ENCODE data around the gene IFIT1B.
A peak's percentile ranks its signal among the peaks of the same experiment; 100 is the strongest.
"Not testable (repeated sequence)": the region's sequence is repeated elsewhere in the genome, so short reads cannot be mapped to it uniquely, and the experiment has no call there.

The IFIT1B gene

GRCh38 chr10:89388806-89389205 is 10.9 kb downstream of the IFIT1B start:
- no peak for DNase-seq

- peak; percentile 41 for DNase-seq
Measured at GRCh38 chr10:89389254-89389653, 11.4 kb downstream of the IFIT1B start.

GRCh38 chr10:89390476-89391225 is 12.8 kb downstream of the IFIT1B start:
- DNase-seq, result no peak

GRCh38 chr10:89391226-89391576 is 13.3 kb downstream of the IFIT1B start:
- not testable (repeated sequence) for DNase-seq

- DNase-seq, result peak; percentile 88
Measured at GRCh38 chr10:89391907-89392756, 14.3 kb downstream of the IFIT1B start, which contains the start of gene IFIT1. TSS of gene IFIT1 (plus strand) at chr10:89392623. CDS start at chr10:89392713, 90 bp downstream.

- no peak for DNase-seq
Measured at GRCh38 chr10:89392974-89393373, 15.1 kb downstream of the IFIT1B start.

- DNase-seq, result no peak
Measured at GRCh38 chr10:89393898-89394297, 16.0 kb downstream of the IFIT1B start.

- DNase-seq, result no peak
Measured at GRCh38 chr10:89395141-89395540, 17.3 kb downstream of the IFIT1B start.

- no peak for DNase-seq
Measured at GRCh38 chr10:89398003-89398749, 20.3 kb downstream of the IFIT1B start.

GRCh38 chr10:89399956-89400355 is 22.1 kb downstream of the IFIT1B start:
- DNase-seq, result no peak

GRCh38 chr10:89403043-89403442 is 25.2 kb downstream of the IFIT1B start:
- DNase-seq, result no peak

- no peak for DNase-seq
Measured at GRCh38 chr10:89404104-89405047, 26.5 kb downstream of the IFIT1B start.

GRCh38 chr10:89406178-89406577 is 28.3 kb downstream of the IFIT1B start:
- not testable (repeated sequence) for DNase-seq

- DNase-seq, result not testable (repeated sequence)
Measured at GRCh38 chr10:89407792-89408191, 29.9 kb downstream of the IFIT1B start.

GRCh38 chr10:89409282-89409681 is 31.4 kb downstream of the IFIT1B start:
- DNase-seq, result not testable (repeated sequence)

GRCh38 chr10:89410551-89410950 is 32.7 kb downstream of the IFIT1B start:
- not testable (repeated sequence) for DNase-seq

- DNase-seq, result not testable (repeated sequence)
Measured at GRCh38 chr10:89411135-89411534, 33.3 kb downstream of the IFIT1B start.

GRCh38 chr10:89412276-89412675 is 34.4 kb downstream of the IFIT1B start:
- peak; percentile 68 for DNase-seq

GRCh38 chr10:89413398-89413912 is 35.6 kb downstream of the IFIT1B start:
- no peak for DNase-seq

GRCh38 chr10:89414146-89414878 is 36.5 kb downstream of the IFIT1B start, which contains the start of gene IFIT5:
TSS of gene IFIT5 (plus strand) at chr10:89414568. CDS start at chr10:89414799, 231 bp downstream.
- peak; percentile 79 for DNase-seq
